Kidney (tissue), 14 donors: Measurements from ENCODE around the gene CEACAM18. TPM values are rescaled to one million over a fixed set of nuclear protein-coding genes. Genes with fewer than 3 reads are reported as not detected.

Experiments
- DNase-seq, 5 donors: peaks; one replicate each; pipeline ENCODE4 v3.0.0-alpha.2; 2013 to 2020
- FAIRE-seq: peaks from 2 replicates; lab custom pipeline; 2012; peaks lifted over from hg19 to GRCh38; lab: Jason Lieb, UNC
- H3K27ac ChIP-seq, 2 donors: one replicate each; pipeline ENCODE4 v1.7.0; 2013; ENCODE audit warnings: low read depth in 2 of 2, low read length in 2 of 2, inconsistent platforms in 1 of 2
- H3K27me3 ChIP-seq: one replicate; pipeline ENCODE4 v1.7.1; 2013; ENCODE audit warnings: low read length, inconsistent platforms; ENCODE audit not compliant: control insufficient read depth, insufficient read depth
- H3K36me3 ChIP-seq, 3 donors: one replicate each; pipeline versions ENCODE4 v1.7.0 to v1.7.1; 2013; ENCODE audit warnings: low read length in 3 of 3, control low read depth in 1 of 3, inconsistent platforms in 1 of 3; ENCODE audit not compliant: insufficient read depth in 3 of 3, control insufficient read depth in 2 of 3
- H3K4me1 ChIP-seq, 3 donors: one replicate each; pipeline versions ENCODE4 v1.7.0 to v1.7.1; 2013; ENCODE audit warnings: low read length in 3 of 3, inconsistent platforms in 1 of 3, low read depth in 1 of 3; ENCODE audit not compliant: control insufficient read depth in 2 of 3, insufficient read depth in 2 of 3
- H3K4me3 ChIP-seq, 3 donors: one replicate each; pipeline versions ENCODE4 v1.7.0 to v1.8.1; 2013; ENCODE audit warnings: low read length in 3 of 3, control low read depth in 1 of 3, inconsistent platforms in 1 of 3
- H3K9ac ChIP-seq, 3 donors: one replicate each; pipeline versions ENCODE4 v1.7.0 to v1.7.1; 2013; ENCODE audit warnings: low read length in 3 of 3, control low read depth in 1 of 3, inconsistent platforms in 1 of 3
- H3K9me3 ChIP-seq, 3 donors: one replicate each; pipeline versions ENCODE4 v1.7.0 to v1.7.1; 2013; ENCODE audit warnings: low read length in 3 of 3, control low read depth in 1 of 3, inconsistent platforms in 1 of 3; ENCODE audit not compliant: control insufficient read depth in 2 of 3, insufficient read depth in 1 of 3
- CTCF ChIP-seq: IDR thresholded peaks from 3 replicates; pipeline ENCODE4 v1.5.1; 2012; ENCODE audit warnings: mild to moderate bottlenecking, moderate library complexity, borderline replicate concordance; ENCODE audit not compliant: insufficient read depth; ENCODE audit errors: extremely low read depth
- intact Hi-C: fragments of 100-400 bp; cut with DNase I; formaldehyde crosslinking; loops from one replicate; pipeline ENCODE4 v1.11.1; 2022
- polyA plus RNA-seq: library from polyadenylated mRNA; stranded (reverse); fragments of 350-450 nt; fragmentation: Illumina TruSeq; extraction: RNeasy Lipid Tissue Mini Kit (QIAGEN cat#74804); gene quantifications from one replicate; pipeline ENCODE4 v1.2.3, GENCODE V29; 2014; ENCODE audit warnings: low read depth, low replicate concordance; ENCODE audit not compliant: insufficient read depth
- total RNA-seq: library from RNA; stranded (reverse); fragmentation: NEBNext Ultra II Directional; extraction: Animal tissue kit (Norgen Biotek cat#: 25700); gene quantifications from one replicate; pipeline ENCODE4 v1.2.1, GENCODE V29; 2021
- donor health status: control.
- donor health status: control.
- donor health status: control.
- donor health status: control.
- donor health status: control.
- donor health status: DM: yes; HTN: yes; CAD: no.
- donor health status: Normal renal cell carcinoma (clear cell type).

Gene CEACAM18
- total and polyA plus RNA-seq, 2 donors from 2014 or later = not detected

DNA sequence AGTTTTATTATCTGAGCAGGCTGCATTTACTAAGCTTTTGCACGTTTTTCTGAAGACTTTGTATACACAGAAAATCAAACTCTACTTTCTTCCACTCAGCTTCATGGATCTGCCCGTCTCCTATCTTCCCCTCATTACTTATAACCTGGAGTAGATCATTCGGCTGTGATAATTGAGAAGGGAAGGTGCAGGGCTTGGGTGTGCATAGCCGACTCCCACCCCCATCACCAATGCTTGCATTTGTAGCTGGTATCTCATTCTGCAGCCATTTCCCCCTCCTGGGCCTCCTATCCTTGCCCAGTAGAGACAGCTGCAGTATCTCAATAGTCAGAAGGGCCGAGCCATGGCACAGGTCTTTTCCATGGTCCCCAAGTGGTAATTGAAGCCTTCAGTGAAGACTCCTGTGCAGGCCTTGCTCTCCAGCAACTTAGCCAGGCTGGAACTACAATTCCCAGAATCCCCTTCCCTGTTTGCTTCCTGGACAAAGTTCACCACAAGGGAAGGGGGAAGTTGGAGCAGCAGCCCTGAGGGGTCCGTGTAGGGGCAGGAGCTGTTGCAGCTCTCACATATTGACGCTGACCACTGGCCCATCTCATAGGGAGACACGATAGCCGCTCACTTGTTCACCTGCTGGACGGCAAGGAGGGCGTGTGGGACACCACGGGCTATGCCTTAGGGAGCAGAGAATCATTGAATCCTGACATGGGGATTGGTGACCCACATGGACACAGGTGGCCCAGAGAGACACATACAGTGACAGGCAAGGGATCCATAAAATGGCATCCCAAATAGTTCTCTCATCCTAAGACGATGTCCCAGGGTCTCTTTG is 18.0 kb upstream of the CEACAM18 start:
- Histone ChIP-seq H3K4me1 (no peaks in the 10 kb centered on the region), H3K4me3 (peak overlapping the region in 1 of 3 donors; percentile 42), H3K9me3 (no peaks in the 10 kb centered on the region), H3K36me3 (no peaks in the 10 kb centered on the region), H3K9ac (no peak overlapping the region), H3K27me3 (peaks cover 2% of the 10 kb centered on the region), H3K27ac (no peak overlapping the region)
- no peak for TF ChIP-seq CTCF
- DNase-seq = peak in 2 of 5 donors; percentile 10 to 27
- intact Hi-C loops = no loop called here
- no peak for FAIRE-seq

- no peak for TF ChIP-seq CTCF
- DNase-seq (no peak), FAIRE-seq (no peak)
- H3K27me3 ChIP-seq = peaks cover 2% of the 10 kb centered on the region
- H3K9ac ChIP-seq = no peak overlapping the region
- H3K4me3 ChIP-seq = no peak overlapping the region
- H3K9me3 ChIP-seq = no peaks in the 10 kb centered on the region
- no peaks in the 10 kb centered on the region for H3K36me3 ChIP-seq
- no peak overlapping the region for H3K27ac ChIP-seq
- intact Hi-C loops = no loop called here
- no peaks in the 10 kb centered on the region for H3K4me1 ChIP-seq
Measured at GRCh38 chr19:51461723-51462161, 16.6 kb upstream of the CEACAM18 start.

DNA sequence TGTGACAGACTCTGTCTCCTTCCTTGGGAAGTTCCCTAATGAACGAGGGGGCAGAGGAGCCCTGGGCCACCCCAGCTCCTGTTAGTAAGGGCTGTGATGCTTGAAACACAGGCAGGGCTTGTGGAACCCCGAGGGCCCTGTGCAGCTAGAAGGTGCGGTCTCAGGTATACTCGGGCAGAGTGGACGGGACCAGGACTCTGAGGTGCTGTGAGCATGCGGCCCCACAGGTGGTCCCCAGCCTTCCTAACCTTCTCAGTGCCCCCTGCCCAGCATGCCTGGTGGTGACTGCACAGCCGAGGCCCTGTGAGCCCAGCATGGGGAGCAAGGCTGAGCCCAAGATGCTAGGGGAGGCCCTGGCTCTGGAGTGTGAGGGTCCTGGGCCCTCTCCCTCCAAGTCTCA is 16.1 kb upstream of the CEACAM18 start:
- DNase-seq = no peak
- H3K36me3 ChIP-seq = no peaks in the 10 kb centered on the region
- intact Hi-C loops = no loop called here
- H3K9ac ChIP-seq = no peak overlapping the region
- no peaks in the 10 kb centered on the region for H3K4me1 ChIP-seq
- H3K4me3 ChIP-seq = no peak overlapping the region
- FAIRE-seq = no peak
- peaks cover 2% of the 10 kb centered on the region for H3K27me3 ChIP-seq
- TF ChIP-seq CTCF = no peak
- no peaks in the 10 kb centered on the region for H3K9me3 ChIP-seq
- H3K27ac ChIP-seq = no peak overlapping the region
